Midbrain (tissue), 1 donor: ENCODE measurements around the gene LAMB4.

Experiments
- DNase-seq: peaks from one replicate; lab custom pipeline; 2025; lab: John Stamatoyannopoulos, UW

Gene LAMB4

DNA sequence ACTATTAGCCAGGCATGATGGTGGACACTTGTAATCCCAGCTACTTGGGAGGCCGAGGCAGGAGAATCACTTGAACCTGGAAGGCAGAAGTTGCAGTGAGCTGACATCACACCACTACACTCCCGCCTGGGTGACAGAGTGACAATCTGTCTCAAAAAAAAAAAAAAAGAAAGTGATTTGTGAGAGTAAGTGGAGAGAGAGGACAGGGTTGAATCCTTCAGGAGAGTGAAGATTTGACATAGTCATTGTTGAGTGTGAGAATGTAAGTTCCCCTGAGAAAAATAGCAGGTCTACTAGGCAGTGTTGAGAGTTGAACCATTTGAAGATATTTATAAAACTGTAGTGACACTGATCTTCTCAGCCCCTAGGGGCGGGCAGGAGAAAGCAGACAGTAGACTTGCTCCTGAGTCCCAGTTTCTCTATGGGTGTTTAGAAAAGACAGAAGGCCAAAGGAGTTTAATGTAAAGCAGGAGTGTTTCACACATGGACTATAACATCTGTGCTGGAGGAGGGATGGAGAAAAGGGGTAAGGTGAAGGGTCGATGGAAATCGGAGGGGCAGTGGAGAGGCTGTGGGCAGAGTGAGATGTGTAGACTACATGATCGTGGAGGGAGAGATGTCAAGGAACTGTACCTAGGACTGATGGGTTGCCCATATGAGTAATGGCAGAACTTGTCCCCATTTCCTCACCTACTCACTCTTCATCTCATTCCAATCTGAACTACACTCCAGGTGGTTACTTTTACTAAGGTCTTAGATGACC, 13.7 kb upstream of the LAMB4 start:
- no peak for DNase-seq

DNA sequence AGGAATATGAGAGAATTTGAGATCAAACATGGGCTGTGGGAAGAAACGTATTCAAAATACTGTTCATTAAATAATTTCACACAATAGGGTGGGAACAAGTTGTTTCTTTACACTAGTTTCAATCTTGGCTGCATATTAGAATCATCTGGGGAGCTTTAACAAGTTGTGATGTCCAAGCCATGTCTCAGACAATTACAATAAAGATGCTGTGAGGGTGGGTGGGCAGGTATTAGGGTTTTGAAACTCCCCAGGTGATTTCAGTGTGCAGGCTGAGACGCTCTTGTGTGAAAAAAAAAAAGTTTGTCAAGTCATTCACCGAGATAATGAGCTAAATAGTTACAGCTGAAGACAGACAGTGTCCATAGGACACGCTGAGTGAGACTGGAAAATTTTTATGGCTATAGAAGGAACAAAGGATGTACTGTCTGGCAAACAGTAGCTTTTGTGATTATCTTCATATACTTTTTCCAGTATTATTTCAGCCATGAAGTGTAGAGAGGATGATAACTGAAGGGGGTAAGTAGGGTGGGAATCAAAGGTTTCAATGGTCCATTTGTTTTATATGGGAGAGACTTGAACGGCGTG, 12.6 kb upstream of the LAMB4 start:
- no peak for DNase-seq

DNA sequence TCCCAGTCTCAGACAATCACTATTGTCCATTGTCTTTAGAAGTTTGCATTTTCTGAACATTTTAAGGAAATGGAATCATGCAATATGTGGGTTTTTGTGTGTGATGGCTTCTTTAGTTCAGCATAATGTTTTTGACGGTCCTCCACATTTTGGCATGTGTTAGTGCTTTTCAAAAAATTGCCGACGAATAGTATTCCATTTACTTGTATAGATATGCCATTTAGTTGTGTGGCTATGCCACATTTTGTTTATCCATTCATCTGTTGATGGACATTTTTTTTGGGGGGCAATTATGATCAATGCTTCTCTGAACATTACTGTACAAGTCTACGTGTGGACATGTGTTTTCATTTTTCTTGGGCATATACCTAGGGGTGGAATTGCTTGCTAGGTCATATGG, 12.0 kb upstream of the LAMB4 start:
- DNase-seq: no peak

DNA sequence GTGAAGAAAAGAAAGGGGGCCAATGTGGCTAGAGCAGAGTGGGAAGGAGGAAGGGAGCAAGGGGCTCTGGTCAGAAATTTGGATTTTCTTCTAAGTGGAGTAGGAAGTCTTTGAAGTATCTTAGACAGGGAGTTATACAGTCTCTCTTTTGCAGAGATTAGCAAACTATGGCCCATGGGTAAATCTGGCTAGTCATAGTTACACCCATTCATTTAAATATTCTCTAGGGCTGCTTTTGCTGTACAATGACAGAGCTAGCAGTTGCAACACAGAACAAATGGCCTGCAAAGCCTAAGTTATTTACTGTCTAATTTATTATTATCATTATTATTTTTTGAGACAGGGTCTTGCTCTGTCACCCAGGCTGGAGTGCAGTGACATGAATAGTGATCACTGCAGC, 10.5 kb upstream of the LAMB4 start:
- no peak for DNase-seq

DNA sequence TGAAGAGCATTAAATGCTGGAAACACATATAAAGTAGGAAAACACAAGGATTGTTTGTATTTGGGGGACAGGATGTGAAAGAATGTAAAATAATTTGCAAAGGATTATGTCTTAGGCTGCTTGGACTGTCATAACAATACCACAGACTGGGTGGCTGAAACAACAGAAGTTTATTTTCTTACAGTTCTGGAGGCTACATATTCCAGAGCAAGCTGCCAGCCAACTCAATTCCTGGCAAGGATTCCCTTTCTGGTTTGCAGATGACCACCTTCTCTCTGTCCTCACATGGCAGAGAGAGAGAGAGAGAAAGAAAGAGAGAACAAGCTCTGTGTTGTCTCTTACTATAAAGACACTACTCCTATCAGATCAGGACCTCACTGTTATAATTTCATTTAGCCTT, 8.8 kb upstream of the LAMB4 start:
- DNase-seq: no peak

DNA sequence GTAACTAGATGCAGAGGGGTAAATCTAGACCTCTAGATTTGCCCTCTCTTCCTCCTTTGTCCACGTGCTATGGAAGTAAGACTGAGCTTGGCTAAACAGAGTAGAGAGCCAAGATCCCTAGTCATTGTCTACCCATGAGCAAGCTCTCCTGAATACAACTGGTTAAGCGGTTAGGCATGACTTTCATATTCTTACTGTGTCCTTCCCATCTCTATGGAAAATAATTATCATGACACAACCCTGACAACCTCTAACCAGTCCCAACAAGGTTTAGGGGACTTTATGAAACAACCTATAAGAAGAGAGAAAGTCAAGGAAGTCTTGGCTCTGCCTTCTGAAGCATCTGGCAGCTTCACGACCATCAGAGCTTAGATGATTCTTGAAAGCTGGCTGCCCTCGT, 7.8 kb upstream of the LAMB4 start:
- DNase-seq: no peak

DNA sequence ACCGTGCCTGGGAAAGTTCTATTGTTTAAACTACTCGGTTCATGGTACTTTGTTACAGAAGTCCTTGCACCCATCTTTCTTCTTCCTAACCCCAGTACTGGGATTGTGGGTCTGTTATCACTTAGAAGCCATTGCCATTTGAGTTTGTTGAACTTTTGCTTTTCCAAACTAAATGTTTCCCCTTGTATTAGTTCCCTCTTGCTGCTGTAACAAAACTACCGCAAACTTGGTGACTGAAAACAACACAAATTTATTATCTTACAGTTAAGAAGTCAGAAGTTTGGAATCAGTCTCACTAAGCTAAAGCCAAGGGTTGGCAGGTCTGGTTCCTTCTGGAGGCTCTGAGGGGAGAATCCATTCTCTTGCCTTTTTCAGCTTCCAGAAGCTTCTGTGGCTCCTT, 6.9 kb upstream of the LAMB4 start:
- DNase-seq: no peak

DNA sequence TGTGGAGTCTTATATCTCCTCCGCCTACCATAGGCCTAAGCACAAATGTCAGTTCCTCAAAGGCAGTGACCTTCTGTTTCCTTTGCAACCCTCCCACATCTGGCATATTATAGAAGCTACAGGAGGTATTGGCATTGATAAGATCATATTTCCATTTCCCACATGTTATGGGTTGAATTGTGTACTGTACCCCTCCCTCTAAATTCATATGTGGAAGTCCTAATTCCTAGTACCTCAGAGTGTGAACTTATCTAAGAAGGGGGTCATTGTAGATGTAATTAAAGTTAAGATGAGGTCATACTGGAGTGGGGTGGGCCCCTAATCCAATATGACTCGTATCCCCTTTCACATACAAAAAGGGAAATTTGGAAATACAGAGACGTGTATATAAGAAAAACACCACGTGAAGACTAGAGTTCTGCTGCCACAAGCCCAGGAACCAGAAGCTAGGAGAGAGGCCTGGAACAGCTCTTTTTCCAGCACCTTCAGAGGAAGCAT, 6.1 kb upstream of the LAMB4 start:
- DNase-seq: no peak

DNA sequence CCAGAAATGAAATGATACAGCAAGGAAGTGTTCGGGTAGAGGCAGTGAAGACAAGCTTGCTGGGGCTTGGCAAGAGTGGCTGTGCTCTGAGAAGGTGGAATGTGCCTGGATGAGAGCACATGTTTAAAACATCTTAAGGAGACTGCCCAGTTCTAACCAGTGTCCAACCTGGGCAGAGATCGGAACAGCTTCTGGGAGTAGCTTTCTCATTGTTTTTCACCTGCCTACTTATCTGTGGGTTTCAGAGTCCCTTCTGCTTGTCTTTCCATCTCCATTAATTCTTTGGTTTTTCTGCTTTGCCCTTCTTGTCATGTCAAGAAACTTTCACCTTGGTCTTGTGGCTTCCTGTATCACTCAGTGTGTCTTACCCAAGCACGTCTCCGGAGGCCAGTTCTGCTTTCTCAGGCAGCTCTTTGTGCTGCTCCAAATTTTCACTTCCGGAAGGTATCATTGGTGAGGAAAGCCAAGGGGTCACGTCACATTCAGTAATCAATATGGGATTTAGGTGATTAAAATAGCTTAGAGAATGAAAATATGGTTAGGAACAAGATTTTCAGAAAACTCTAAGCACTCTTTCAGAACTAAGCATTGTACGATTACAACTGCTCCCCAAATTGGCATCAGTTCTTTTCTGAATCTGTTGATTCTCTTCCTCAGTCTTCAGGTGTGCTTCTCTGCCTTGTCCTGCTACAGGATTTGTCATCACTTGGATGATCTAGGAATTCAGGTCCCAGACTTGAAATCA, 5.5 kb upstream of the LAMB4 start:
- no peak for DNase-seq

DNA sequence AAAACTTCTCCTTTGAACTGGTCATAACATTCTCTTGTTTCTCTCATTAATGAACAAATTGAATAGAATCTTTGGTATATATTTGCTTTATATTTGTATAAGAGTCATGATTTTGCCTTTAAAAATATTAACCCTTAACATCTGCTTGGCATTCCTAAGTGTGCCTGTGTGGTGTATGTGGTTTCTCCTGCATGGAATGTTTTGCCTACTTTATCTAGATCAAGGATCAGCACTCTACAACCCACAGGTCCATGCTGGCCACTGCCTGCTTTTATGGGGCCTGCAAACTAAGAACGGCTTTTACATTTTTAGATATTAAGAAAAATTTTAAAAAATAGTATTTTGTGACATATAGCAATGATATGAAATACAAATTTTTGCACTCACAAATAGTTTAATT, 4.3 kb upstream of the LAMB4 start:
- no peak for DNase-seq

DNA sequence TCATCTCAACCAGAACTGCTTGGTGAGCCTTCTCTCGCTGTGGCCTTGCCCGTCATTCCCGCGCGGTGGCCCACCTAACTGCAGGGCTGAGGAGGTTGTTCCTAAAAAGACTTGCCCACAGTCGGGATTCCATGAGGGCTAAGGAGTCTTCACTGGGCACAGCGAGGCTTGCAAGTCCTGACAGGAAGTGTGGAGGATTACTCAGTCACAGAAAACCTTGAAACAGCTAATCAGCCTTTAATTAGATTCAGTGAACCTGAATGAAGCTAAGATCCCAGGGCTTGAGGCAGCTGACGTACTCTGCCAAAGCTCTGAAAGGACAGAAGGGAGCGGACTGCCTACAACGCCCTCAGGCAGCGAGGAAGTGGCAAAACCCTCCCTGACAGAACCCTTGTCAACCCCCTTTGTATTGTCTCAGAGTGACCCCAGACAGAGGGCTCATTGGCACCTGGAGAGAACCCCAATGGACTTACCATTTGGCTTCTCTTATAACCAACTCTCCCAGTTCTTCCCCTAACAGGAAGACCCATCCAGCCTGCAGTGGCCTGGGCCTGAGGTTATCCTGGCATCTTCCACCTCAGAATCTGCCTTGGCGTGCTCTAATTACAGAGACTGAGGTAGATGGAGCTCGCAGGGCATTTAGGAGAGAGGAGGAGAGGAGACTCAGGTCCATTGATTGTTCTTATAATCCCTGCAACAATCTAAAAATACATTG, 2.5 kb upstream of the LAMB4 start:
- no peak for DNase-seq

DNA sequence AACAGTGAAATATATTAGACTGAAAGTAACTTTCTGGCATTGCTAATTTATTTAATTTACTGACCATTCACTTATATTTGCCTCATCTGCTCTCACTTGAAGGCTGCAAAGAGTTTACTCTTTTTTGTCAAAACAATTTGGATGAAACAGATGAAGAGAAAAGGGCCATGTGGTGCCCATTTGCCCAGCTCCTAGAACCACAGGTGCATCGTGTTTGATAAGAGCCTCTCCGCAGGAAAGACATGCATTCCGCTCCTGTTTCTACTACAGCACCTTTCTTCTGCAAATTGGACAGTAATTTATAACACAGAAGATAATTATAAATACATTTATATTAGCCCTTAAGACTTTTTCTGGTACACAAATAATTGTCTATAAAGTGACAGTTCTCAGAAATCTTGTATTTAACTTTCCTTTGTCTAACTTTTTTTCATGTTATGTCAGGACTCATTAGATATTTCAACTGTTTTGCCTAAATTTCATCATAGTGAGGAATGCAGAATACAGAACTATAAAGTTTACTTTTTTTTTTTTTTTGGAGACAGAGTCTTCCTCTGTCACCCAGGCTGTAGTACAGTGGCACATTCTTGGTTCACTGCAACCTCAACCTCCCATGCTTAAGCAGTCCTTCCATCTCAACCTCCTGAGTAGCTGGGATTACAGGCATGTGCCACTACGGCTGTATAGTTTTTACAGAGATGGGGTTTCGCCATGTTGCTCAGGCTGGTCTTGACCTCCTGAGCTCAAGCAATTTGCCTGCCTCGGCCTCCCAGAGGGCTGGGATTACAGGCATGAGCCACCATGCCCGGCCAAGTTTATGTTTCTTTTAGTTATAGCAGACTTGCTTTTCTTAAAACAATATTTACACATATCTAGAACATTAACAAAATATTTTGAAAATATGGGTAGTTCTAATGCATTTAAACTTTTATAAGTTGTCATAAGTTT, 869 bp downstream of the LAMB4 start:
- DNase-seq: no peak

DNA sequence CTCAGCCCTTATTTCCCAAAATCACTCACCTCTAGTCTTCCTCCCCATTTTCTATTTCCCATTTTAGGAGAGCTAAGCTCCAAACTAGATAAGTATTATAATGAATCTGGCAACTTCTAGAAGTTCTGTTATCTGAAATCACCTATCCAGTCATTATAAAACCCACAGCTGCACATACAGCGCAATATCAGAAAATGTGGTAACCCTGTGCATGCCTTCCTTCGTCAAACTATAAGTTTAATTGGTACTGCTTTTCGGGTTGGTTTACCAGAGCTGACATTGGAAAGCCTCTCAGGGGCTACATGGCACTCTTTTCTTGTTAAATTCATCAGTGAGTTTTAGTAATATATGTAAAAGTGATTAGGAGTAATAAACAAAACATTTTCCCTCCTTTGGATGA, 1.6 kb downstream of the LAMB4 start:
- DNase-seq: no peak

DNA sequence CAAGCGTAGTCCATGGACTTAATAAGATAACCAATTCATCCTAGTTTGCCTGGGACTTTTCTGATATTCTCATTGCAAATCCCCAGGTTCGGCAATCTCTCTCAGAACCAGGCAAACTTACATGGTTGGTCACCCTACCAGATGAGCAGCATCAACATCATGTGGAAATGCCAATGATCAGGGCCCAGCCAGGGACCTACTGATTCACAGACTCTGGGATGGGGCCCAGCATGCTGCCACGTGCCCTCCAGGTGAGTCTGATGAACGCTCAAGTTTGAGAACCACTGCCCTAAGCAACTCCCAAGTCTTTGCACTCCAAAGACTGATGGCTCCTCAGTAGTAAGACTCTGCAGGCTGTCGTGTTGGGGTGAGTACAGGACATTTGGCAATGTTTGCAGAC, 2.7 kb downstream of the LAMB4 start:
- no peak for DNase-seq

DNA sequence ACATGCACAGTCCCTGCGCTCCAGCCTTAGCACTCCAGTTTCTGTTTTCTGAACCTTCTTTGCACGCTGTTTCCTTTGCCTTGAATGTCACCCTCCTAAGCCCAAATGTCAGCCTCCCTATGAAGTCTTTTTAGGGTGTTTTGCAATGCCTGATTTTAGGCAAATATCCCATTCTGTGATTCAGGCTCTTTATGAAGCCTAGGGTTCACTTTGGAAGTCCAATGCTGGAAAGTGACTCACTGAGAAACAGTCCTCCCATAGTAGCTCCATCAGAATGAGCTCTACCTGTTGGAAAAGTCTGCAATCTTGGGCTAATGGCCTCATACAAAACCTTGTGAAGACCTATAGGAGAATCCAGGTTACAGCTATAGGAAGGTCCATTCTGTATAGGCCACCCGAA, 5.3 kb downstream of the LAMB4 start:
- DNase-seq: no peak

DNA sequence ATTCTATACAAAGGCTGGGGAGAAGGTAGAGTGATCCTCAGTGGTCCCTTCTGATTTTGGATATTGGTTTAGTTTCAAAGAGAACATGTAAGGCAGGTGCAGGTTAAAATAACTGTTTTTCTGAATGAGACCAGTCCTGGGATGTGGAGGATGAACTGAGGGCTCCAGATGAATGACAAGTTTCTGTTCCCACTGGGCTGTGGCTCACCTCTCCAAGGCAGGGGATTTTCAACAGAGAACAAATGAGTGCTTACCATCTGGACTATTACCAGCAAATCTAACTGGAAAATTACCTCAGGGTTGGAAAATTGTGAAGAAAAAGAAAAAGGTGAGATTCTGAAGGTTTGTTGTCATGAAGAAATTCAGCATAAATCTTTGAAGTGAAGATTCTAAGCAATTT, 8.0 kb downstream of the LAMB4 start:
- DNase-seq: no peak

DNA sequence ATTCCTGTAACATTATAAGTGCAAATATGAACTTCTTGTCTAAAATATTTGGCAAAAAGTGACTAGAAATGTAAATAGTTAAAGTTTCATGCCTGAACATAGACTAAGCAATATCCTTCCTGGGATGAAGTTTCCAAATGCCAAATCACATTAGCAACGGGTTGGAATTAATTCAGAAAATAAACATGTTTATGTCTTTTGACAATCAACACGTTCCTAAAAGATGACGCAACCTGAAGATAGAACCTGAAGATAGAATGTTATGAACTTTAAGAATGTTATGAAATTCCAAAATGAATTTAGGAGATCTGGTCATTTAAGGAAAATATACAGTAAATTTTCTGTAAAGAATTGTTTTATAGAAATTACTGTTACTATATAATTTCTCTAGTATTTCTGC, 9.2 kb downstream of the LAMB4 start:
- no peak for DNase-seq

DNA sequence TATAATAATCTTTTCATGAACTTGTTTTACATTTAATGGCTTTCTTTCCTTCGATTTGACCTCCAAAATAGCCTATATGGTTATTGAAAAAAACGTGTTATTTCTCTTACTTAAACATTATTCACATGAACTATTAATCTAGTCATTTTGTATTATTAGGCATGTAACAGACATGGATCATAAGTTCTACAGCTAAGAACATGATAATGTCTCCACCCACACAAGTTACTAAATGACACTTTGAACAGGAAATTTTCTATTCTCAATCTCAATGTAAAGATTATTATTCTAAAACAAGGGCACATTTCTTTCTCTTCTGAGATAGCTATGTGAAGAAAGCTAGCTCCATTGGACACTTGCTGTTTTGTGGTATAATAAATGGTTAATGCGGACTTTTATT, 10.0 kb downstream of the LAMB4 start:
- no peak for DNase-seq

DNA sequence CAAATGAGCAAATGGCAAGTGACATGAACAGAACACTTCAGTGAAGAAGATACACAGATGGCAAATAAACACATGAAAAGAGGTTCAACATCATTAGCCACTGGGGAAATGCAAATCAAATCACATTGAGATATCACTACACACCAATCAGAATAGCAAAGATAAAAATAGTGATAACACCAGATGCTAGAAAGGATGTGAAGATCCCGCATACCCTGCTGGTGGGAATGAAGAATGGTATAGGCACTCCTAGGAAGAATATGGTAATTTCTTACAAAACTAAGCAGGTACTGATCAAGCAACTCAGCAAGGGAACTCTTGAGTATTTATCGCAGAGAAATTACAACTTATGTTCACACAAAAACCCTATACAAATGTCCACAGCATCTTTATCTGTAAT, 11.2 kb downstream of the LAMB4 start:
- DNase-seq: no peak

DNA sequence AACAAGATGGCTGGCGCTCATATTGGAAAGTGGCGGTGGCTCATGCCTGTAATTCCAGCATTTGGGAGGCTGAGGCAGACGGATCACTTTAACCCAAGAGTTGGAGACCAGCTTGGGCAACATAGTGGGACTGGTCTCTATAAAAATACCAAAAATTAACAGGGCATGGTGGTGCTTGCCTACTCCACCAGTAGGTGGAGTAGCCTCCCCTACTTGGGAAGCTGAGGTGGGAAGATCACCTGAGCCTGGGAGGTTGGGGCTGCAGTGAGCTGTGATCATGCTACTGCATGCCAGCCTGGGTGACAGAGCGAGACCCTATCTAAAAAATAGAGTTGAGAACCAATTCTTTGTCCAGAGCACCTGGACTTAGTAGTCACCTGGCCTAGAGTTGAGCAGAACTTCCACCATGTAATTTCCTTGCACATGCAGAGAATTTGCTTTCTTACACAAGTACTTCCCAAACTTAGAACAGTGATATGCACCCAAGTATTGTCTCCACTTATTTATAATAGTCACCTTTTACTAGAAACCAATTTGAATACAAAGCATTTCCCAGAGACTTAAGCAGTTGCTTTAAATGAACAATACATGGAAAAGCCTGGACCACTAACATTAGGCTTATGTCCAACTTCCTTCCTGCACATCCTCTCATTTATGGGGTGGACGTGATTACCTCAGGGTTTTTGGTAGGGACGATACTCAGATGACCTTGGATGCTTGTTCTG, 15.9 kb downstream of the LAMB4 start:
- no peak for DNase-seq

DNA sequence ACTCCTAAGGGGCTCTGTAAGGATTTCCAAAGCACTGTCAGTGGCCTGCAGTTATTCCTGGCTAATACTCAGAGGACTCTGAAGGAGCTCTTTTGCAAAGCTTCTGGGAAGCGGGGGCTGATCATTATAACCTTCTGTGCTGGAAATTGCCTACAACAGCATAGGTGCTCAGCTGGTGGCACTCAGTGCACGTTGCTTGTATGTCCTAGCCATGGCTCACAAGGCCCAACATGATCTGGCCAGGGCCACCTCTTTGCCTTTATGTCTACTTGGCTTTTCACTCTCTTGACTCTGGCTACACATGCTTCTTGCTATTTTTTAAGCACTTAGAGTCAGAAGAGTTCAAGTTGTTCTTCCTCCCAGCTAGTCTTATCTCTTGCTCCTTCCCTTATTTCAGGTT, 17.5 kb downstream of the LAMB4 start:
- DNase-seq: no peak
